Measurements from ENCODE around the gene JPH3. TPM values are rescaled to one million over a fixed set of nuclear protein-coding genes. Genes with fewer than 3 reads are reported as not detected.

JPH3 gene
- polyA plus RNA-seq, 3 donors = not detected

GRCh38 chr16:87644596-87644995 is 42.3 kb downstream of the JPH3 start:
- intact Hi-C loops (cut with micrococcal nuclease) = no loop called here
- Histone ChIP-seq H3K4me1 (ENCODE audit: control insufficient read depth in 1 of 2, insufficient read depth in 2 of 2, low read length in 2 of 2) (no peaks in the 10 kb centered on the region), H3K27me3 (ENCODE audit: control insufficient read depth in 2 of 2, insufficient read depth in 2 of 2, low read length in 2 of 2) (peaks cover 0 to 3% of the 10 kb centered on the region in 2 donors), H3K4me3 (replicated peaks in 1 of 3; ENCODE audit: low read depth in 2 of 3, low read length in 3 of 3) (no peak overlapping the region), H3K4me2 (replicated peaks; ENCODE audit: extremely low read depth, low read length, poor library complexity, severe bottlenecking) (no peak overlapping the region), H3K27ac (ENCODE audit: low read depth in 1 of 2, low read length in 2 of 2) (no peak overlapping the region), H2AFZ (ENCODE audit: insufficient read depth, low read depth, low read length, poor library complexity, severe bottlenecking) (no peak overlapping the region), H4K20me1 (ENCODE audit: insufficient read depth, low read length) (no peaks in the 10 kb centered on the region), H3K36me3 (replicated peaks in 1 of 2; ENCODE audit: control insufficient read depth in 1 of 2, insufficient read depth in 2 of 2, low read length in 2 of 2) (no peaks in the 10 kb centered on the region), H3K9ac (ENCODE audit: insufficient read depth, low read length, poor library complexity, severe bottlenecking) (no peak overlapping the region), H3K79me2 (ENCODE audit: insufficient read depth, low read length) (no peaks in the 10 kb centered on the region), H3K9me3 (replicated peaks in 1 of 2; ENCODE audit: control insufficient read depth in 1 of 2, insufficient read depth in 1 of 2, low read length in 2 of 2) (no peaks in the 10 kb centered on the region)
- no peak for TF ChIP-seq CTCF (IDR thresholded peaks at IDR 0.05)
- Mint-ChIP-seq H3K9me3 (peaks cover 0 to 8% (median 3%) of the 10 kb centered on the region in 7 donors), H3K36me3 (no peaks in the 10 kb centered on the region), H3K4me3 (no peak overlapping the region), H3K27ac (peak overlapping the region in 1 of 7 donors; percentile 8), H3K27me3 (ENCODE audit: low read depth in 3 of 3) (peaks cover 13 to 26% (median 15%) of the 10 kb centered on the region in 3 donors), H3K4me1 (no peaks in the 10 kb centered on the region)
- no peak for DNase-seq
- WGBS (ENCODE audit: insufficient coverage) = 97% methylated on average over 44 of the region's 44 CpGs

DNA sequence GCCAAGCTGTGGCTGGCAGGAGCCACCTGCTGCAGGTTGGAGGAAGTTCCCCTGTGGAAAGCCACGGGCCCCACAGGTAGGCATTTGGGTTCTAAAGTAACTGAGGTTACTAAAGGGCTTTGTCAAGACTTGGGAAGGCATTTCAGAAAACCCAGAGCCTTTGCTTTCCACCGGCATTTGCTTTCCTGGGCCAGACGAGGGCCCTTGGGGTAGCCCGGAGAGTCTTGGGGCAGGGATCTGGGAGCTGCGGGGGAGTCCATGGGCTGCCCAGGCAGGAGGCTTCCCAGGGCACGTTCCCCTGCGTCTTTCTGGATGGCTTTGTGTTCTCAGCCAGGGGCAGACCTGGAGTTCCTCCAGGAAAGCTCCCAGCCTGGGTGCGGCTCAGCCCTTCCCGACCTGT is 43.5 kb downstream of the JPH3 start:
- no peak overlapping the region for H2AFZ ChIP-seq (ENCODE audit: insufficient read depth, low read depth, low read length, poor library complexity, severe bottlenecking)
- H3K4me1 ChIP-seq (ENCODE audit: control insufficient read depth in 1 of 2, insufficient read depth in 2 of 2, low read length in 2 of 2) = no peaks in the 10 kb centered on the region
- peaks cover 0 to 3% of the 10 kb centered on the region in 2 donors for H3K27me3 ChIP-seq (ENCODE audit: control insufficient read depth in 2 of 2, insufficient read depth in 2 of 2, low read length in 2 of 2)
- H3K9me3 ChIP-seq (replicated peaks in 1 of 2; ENCODE audit: control insufficient read depth in 1 of 2, insufficient read depth in 1 of 2, low read length in 2 of 2) = no peaks in the 10 kb centered on the region
- no peaks in the 10 kb centered on the region for H3K79me2 ChIP-seq (ENCODE audit: insufficient read depth, low read length)
- Mint-ChIP-seq H3K36me3 (no peaks in the 10 kb centered on the region), H3K27me3 (ENCODE audit: low read depth in 3 of 3) (peaks cover 11 to 30% (median 12%) of the 10 kb centered on the region in 3 donors), H3K27ac (no peak overlapping the region), H3K4me3 (no peak overlapping the region), H3K9me3 (peaks cover 0 to 8% (median 3%) of the 10 kb centered on the region in 7 donors), H3K4me1 (no peaks in the 10 kb centered on the region)
- H3K4me2 ChIP-seq (replicated peaks; ENCODE audit: extremely low read depth, low read length, poor library complexity, severe bottlenecking) = no peak overlapping the region
- no peak for DNase-seq
- no peak for TF ChIP-seq CTCF (IDR thresholded peaks at IDR 0.05)
- no peak overlapping the region for H3K9ac ChIP-seq (ENCODE audit: insufficient read depth, low read length, poor library complexity, severe bottlenecking)
- H3K36me3 ChIP-seq (replicated peaks in 1 of 2; ENCODE audit: control insufficient read depth in 1 of 2, insufficient read depth in 2 of 2, low read length in 2 of 2) = no peaks in the 10 kb centered on the region
- no peak overlapping the region for H3K4me3 ChIP-seq (replicated peaks in 1 of 3; ENCODE audit: low read depth in 2 of 3, low read length in 3 of 3)
- 91% methylated on average over 9 of the region's 9 CpGs for WGBS (ENCODE audit: insufficient coverage)
- intact Hi-C loops (cut with micrococcal nuclease) = no loop called here
- no peaks in the 10 kb centered on the region for H4K20me1 ChIP-seq (ENCODE audit: insufficient read depth, low read length)
- no peak overlapping the region for H3K27ac ChIP-seq (ENCODE audit: low read depth in 1 of 2, low read length in 2 of 2)
